ENCODE data around the gene CSK.
A peak's percentile ranks its signal among the peaks of the same experiment; 100 is the strongest.
"Not testable (repeated sequence)": the region's sequence is repeated elsewhere in the genome, so short reads cannot be mapped to it uniquely, and the experiment has no call there.

Gene CSK

GRCh38 chr15:74773329-74773728 lies 8.6 kb upstream of the CSK start:
- DNase-seq: no peak

- no peak for DNase-seq
Observed at GRCh38 chr15:74773731-74774252, 8.1 kb upstream of the CSK start.

GRCh38 chr15:74775132-74775562 lies 6.7 kb upstream of the CSK start:
- no peak for DNase-seq

GRCh38 chr15:74775894-74776293 lies 6.0 kb upstream of the CSK start:
- DNase-seq: no peak

- peak; percentile 50 for DNase-seq
Observed at GRCh38 chr15:74776821-74777768, 4.8 kb upstream of the CSK start.

GRCh38 chr15:74777769-74778598 lies 3.9 kb upstream of the CSK start:
- no peak for DNase-seq

- DNase-seq: no peak
Observed at GRCh38 chr15:74778599-74778970, 3.3 kb upstream of the CSK start.

GRCh38 chr15:74779162-74779648 lies 2.7 kb upstream of the CSK start:
- no peak for DNase-seq

- DNase-seq: peak; percentile 39
Observed at GRCh38 chr15:74780523-74781430, 1.1 kb upstream of the CSK start.

- peak; percentile 68 for DNase-seq
Observed at GRCh38 chr15:74782259-74783071, 585 bp downstream of the CSK start.

GRCh38 chr15:74783072-74783807 lies 1.4 kb downstream of the CSK start:
- no peak for DNase-seq

- no peak for DNase-seq
Observed at GRCh38 chr15:74783808-74784175, 1.9 kb downstream of the CSK start.

- no peak for DNase-seq
Observed at GRCh38 chr15:74784426-74785193, 2.7 kb downstream of the CSK start.

- no peak for DNase-seq
Observed at GRCh38 chr15:74785194-74786032, 3.5 kb downstream of the CSK start.

- not testable (repeated sequence) for DNase-seq
Observed at GRCh38 chr15:74786081-74786480, 4.2 kb downstream of the CSK start.

GRCh38 chr15:74786551-74787165 lies 4.8 kb downstream of the CSK start:
- DNase-seq: no peak

GRCh38 chr15:74787251-74788041 lies 5.6 kb downstream of the CSK start:
- DNase-seq: peak; percentile 91

All from activated naive CD4-positive, alpha-beta T cell treated with anti-CD3 and anti-CD28 coated beads, Interleukin-2, amount 50 U/mL, for 16 hours (primary cell).